ENCODE measurements around the gene DTNB.

- TF ChIP-seq CTCF (IDR thresholded peaks at IDR 0.05; ENCODE audit: extremely low read depth in 1 of 2, insufficient read depth in 1 of 2, low read depth in 1 of 2, low read length in 2 of 2) = no peak
- no peak for TF ChIP-seq POLR2A (IDR thresholded peaks at IDR 0.05; ENCODE audit: low read depth, low read length)
- no peak for TF ChIP-seq EZH2 (IDR thresholded peaks at IDR 0.05; ENCODE audit: borderline replicate concordance, low read depth, low read length, severe bottlenecking)
- no peak for TF ChIP-seq POLR2AphosphoS5 (IDR thresholded peaks at IDR 0.05; ENCODE audit: insufficient read depth, low read depth, low read length)
- TF ChIP-seq MYC (IDR thresholded peaks at IDR 0.05; ENCODE audit: low read depth, low read length) = no peak
- no peak for TF ChIP-seq GATA2 (IDR thresholded peaks at IDR 0.05; ENCODE audit: insufficient read depth, insufficient read length, low read depth, low read length)
These were observed 199.5 kb downstream of the DTNB start for GRCh38 chr2:25473758-25474340.
